ENCODE results near the gene ZNF503.

The ZNF503 gene

DNA sequence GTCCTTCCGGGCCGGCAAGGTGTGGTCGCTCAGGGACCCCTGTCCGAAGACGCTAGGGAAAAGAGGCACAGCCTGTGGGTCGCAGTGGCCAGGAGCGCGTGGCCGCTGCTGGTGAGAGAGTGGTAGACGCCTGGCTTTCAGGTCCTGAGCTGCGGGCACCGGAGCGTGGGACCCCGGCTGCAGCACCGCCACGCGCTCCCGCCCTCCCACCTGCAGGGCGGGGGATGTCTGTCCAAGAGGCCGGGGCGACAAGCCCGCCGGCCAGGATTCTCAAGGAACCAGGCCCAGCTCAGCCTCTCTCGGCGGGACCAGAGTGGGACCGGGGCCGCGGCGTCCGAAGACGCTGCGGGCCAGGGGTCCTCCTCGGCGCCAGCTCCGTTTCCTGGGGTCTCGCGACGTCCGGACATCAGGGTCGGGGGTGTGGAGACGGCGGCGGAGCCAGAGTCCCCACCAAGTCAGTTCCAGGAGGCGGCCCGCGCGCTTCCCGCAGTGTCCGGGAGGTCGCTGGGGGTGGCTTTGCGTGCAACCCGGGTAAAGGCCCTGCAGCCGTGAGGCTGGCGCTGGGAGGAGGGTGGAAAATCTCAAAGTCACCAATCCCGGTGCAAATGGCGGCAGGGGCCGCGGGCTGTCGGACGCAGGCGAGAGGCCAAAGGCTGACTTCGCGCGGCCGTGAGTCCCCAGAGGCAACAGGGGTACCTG, 5.5 kb downstream of the ZNF503 start:
- DNase-seq (ENCODE audit: low spot score) (no peak), ATAC-seq (ENCODE audit: low read depth) (no peak)
- TF ChIP-seq, protein P1, sequence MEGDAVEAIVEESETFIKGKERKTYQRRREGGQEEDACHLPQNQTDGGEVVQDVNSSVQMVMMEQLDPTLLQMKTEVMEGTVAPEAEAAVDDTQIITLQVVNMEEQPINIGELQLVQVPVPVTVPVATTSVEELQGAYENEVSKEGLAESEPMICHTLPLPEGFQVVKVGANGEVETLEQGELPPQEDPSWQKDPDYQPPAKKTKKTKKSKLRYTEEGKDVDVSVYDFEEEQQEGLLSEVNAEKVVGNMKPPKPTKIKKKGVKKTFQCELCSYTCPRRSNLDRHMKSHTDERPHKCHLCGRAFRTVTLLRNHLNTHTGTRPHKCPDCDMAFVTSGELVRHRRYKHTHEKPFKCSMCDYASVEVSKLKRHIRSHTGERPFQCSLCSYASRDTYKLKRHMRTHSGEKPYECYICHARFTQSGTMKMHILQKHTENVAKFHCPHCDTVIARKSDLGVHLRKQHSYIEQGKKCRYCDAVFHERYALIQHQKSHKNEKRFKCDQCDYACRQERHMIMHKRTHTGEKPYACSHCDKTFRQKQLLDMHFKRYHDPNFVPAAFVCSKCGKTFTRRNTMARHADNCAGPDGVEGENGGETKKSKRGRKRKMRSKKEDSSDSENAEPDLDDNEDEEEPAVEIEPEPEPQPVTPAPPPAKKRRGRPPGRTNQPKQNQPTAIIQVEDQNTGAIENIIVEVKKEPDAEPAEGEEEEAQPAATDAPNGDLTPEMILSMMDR (IDR thresholded peaks at IDR 0.05; ENCODE audit: poor library complexity, severe bottlenecking), result no peak
- Histone ChIP-seq H3K27me3 (ENCODE audit: insufficient read depth, poor library complexity, severe bottlenecking) (no peaks in the 10 kb centered on the region), H3K9me3 (ENCODE audit: severe bottlenecking) (no peaks in the 10 kb centered on the region), H3K36me3 (ENCODE audit: low read depth) (peaks cover 19% of the 10 kb centered on the region), H3K4me3 (ENCODE audit: severe bottlenecking) (peak overlapping the region; percentile 62), H3K4me1 (ENCODE audit: insufficient read depth, poor library complexity, severe bottlenecking) (no peaks in the 10 kb centered on the region), H3K27ac (ENCODE audit: poor library complexity, severe bottlenecking) (peak overlapping the region; percentile 85)

DNA sequence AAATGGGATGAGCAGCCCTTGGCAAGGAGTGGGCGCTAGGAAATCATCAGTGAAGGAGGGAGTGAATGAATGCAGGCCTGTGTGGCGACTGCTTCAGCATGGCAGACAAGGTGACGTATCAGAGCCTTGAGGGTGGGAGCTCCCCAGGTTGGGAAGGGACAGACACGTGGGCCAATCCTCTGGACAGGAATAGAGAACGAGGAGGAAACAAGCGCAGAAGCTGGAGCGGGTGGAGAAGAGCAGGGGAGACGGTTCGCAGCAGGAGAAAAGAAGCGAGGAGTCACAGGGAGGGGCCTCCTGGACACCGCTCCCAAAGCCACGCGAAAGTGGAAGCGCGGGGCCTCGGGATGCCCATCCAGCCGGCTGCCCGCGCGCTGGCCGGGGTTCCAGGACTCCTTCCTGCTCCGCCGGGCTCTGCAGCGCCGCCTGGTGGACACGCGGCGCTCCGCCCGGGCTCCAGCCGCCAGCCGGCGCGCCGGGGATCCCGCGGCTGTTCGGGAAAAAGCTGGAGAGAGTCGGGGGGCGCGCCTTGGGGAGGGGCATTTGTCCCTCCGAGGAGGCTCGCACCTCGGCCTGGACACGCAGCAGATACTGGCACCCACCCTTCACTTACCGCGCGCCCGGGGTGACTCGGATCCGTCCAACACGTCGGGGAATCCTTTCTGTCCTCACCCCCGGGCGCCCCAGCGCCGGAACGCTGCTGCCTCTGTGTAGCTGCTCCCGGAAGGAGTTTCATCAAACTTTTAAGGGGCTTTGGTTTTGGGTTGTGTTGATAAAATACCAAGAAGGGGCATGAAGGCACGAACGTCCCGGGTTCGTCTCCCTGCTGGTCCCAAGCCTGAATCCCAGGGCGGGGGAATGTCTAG, 6.3 kb downstream of the ZNF503 start:
- Histone ChIP-seq H3K27ac (ENCODE audit: poor library complexity, severe bottlenecking) (no peak overlapping the region), H3K27me3 (ENCODE audit: insufficient read depth, poor library complexity, severe bottlenecking) (no peaks in the 10 kb centered on the region), H3K4me1 (ENCODE audit: insufficient read depth, poor library complexity, severe bottlenecking) (no peaks in the 10 kb centered on the region), H3K9me3 (ENCODE audit: severe bottlenecking) (no peaks in the 10 kb centered on the region), H3K36me3 (ENCODE audit: low read depth) (peaks cover 19% of the 10 kb centered on the region), H3K4me3 (ENCODE audit: severe bottlenecking) (peak overlapping the region; percentile 10)
- DNase-seq (ENCODE audit: low spot score), result no peak
- ATAC-seq (ENCODE audit: low read depth), result no peak
- TF ChIP-seq, protein P1 (IDR thresholded peaks at IDR 0.05; ENCODE audit: poor library complexity, severe bottlenecking), result peak; percentile 84

DNA sequence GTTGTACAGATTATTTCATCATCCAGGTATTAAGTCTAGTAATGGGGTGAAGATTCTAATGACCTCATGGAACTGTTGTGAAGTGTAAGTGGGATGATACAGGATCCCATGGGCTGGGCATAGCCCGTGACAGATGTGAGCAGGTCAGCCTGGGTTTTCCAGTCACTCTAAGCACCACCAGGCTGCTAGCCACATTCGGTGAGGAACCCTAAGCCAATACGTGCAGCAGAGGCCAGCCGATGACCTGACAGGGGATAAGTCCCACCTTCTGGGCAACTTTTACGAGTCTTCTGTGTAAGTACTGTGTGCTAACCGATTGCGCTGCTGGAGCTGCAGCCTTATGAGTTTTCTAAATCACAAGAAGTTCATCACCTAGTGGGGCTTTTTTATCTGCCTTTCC, 7.3 kb downstream of the ZNF503 start:
- DNase-seq (ENCODE audit: low spot score) (no peak), ATAC-seq (ENCODE audit: low read depth) (no peak)
- no peaks in the 10 kb centered on the region for H3K27me3 ChIP-seq (ENCODE audit: insufficient read depth, poor library complexity, severe bottlenecking)
- H3K4me1 ChIP-seq (ENCODE audit: insufficient read depth, poor library complexity, severe bottlenecking), result no peaks in the 10 kb centered on the region
- H3K9me3 ChIP-seq (ENCODE audit: severe bottlenecking), result no peaks in the 10 kb centered on the region
- H3K4me3 ChIP-seq (ENCODE audit: severe bottlenecking), result no peak overlapping the region
- no peak overlapping the region for H3K27ac ChIP-seq (ENCODE audit: poor library complexity, severe bottlenecking)
- TF ChIP-seq, protein P1 (IDR thresholded peaks at IDR 0.05; ENCODE audit: poor library complexity, severe bottlenecking), result no peak
- peaks cover 14% of the 10 kb centered on the region for H3K36me3 ChIP-seq (ENCODE audit: low read depth)

DNA sequence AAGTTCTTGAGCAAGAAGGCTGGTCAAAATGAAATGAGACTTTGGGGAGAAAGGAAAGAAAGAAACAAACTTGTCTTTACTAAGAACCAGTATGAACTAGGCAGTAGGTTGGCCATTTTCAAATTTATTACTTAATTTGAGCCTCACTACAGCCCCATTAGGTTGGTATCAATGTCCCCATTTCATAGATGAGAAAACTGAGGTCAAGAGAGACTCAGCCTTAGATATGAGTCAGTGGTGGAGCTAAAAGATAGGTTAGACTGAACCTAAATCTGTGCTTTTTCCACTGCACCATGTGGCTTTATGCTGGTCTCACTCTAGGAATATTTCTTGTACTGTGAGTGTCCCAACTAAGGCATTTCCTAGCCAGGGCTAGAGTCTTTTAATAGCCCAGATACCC, 8.8 kb downstream of the ZNF503 start:
- Histone ChIP-seq H3K27me3 (ENCODE audit: insufficient read depth, poor library complexity, severe bottlenecking) (no peaks in the 10 kb centered on the region), H3K36me3 (ENCODE audit: low read depth) (no peaks in the 10 kb centered on the region), H3K9me3 (ENCODE audit: severe bottlenecking) (no peaks in the 10 kb centered on the region), H3K4me1 (ENCODE audit: insufficient read depth, poor library complexity, severe bottlenecking) (no peaks in the 10 kb centered on the region), H3K4me3 (ENCODE audit: severe bottlenecking) (no peak overlapping the region), H3K27ac (ENCODE audit: poor library complexity, severe bottlenecking) (no peak overlapping the region)
- ATAC-seq (ENCODE audit: low read depth) (no peak), DNase-seq (ENCODE audit: low spot score) (no peak)
- TF ChIP-seq, protein P1 (IDR thresholded peaks at IDR 0.05; ENCODE audit: poor library complexity, severe bottlenecking), result no peak

Measured in RWPE2 (cell line).